Gastroesophageal sphincter (tissue), 4 donors: Measurements from ENCODE around the gene NDUFAF5. TPM values are rescaled to one million over a fixed set of nuclear protein-coding genes. Genes with fewer than 3 reads are reported as not detected.

Source experiments
- ATAC-seq: fragments of 150-250 bp; one replicate; pipeline ENCODE4 v1.9.1; 2016; ENCODE audit warnings: mild to moderate bottlenecking, moderate library complexity
- H3K27ac ChIP-seq, 4 donors: fragments of 200-600 bp; sonication (generic) in 3 of 4; 1 replicate in 3 of 4; 2 replicates in 1 of 4; pipeline ENCODE4 v1.5.1; 2016 to 2019
- H3K27me3 ChIP-seq: fragments of 200-600 bp; sonication (generic); one replicate; pipeline ENCODE4 v1.5.1; 2019
- H3K36me3 ChIP-seq, 2 donors: fragments of 200-600 bp; sonication (generic); one replicate each; pipeline ENCODE4 v1.5.1; 2019; ENCODE audit warnings: control low read depth in 1 of 2
- H3K4me1 ChIP-seq, 3 donors: fragments of 200-600 bp; sonication (generic); 1 replicate in 2 of 3; 2 replicates in 1 of 3; pipeline ENCODE4 v1.5.1; 2016 to 2019; ENCODE audit warnings: control low read depth in 2 of 3
- H3K4me3 ChIP-seq, 2 donors: fragments of 200-600 bp; sonication (generic); one replicate each; pipeline ENCODE4 v1.5.1; 2019; ENCODE audit warnings: mild to moderate bottlenecking in 1 of 2, moderate library complexity in 1 of 2
- H3K9me3 ChIP-seq, 3 donors: fragments of 200-600 bp; sonication (generic); one replicate each; pipeline ENCODE4 v1.5.1; 2017 to 2019; ENCODE audit warnings: control low read depth in 2 of 3
- EP300 ChIP-seq: sonication (generic); formaldehyde crosslinking; IDR thresholded peaks from one replicate; pipeline ENCODE4 v1.6.1; 2017; ENCODE audit warnings: antibody characterized with exemption, mild to moderate bottlenecking
- POLR2A ChIP-seq, 2 donors: fragments of 450-650 bp; IDR thresholded peaks; one replicate each; pipeline ENCODE4 v1.6.1; 2017; ENCODE audit warnings: antibody characterized with exemption in 2 of 2, mild to moderate bottlenecking in 2 of 2, moderate library complexity in 1 of 2
- POLR2AphosphoS5 ChIP-seq: sonication (generic); formaldehyde crosslinking; IDR thresholded peaks from one replicate; pipeline ENCODE4 v1.6.1; 2017; ENCODE audit warnings: antibody characterized with exemption
- WGBS, 2 donors: methylation state at CpG; one replicate each; pipeline ENCODE4 v1.1.5; 2018; ENCODE audit warnings: low coverage in 1 of 2; 5-methylcytosine and 5-hydroxymethylcytosine counted together
- total RNA-seq, 4 donors: library from RNA; depleted of rRNA; stranded (reverse); fragments of >200 nt; gene quantifications; one replicate each; pipeline ENCODE4 v1.1.0, GENCODE V29; 2016
- TF ChIP-seq, protein P1 (sequence below), 4 experiments: fragments of 200-600 bp in 2 of 4; fragments of 450-650 bp in 2 of 4; sonication (generic) in 1 of 4; IDR thresholded peaks; one replicate each; pipeline ENCODE4 v1.5.1; 2017 to 2019; ENCODE audit warnings: antibody characterized with exemption in 4 of 4, mild to moderate bottlenecking in 2 of 4, moderate library complexity in 2 of 4

Gene NDUFAF5
- total RNA-seq, 4 donors from 2014 or later, result 11.3 to 38.8 (median 13.8) TPM

DNA sequence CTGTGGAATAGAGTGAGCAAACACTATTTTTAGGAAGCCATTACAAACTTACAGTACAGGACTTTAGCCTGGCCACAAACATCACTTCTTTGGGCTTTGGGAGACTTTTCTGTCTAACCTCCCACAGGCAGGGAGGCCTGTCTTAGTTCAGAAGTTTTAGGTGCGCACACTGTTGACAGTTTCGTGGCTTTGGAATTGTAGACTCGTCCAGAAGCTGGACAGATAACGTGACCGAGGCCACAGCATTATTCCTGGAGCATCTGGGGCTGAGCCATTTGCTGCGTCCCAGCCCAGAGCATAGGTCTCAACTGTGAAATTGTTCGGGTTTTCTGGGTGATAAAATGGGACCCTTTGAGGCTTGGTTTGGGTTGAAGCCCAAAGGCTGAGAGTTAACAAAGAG, 53.8 kb downstream of the NDUFAF5 start:
- no peaks in the 10 kb centered on the region for H3K36me3 ChIP-seq
- no peak overlapping the region for H3K27ac ChIP-seq
- no peaks in the 10 kb centered on the region for H3K9me3 ChIP-seq
- WGBS, 2 donors, result 100% methylated on average over 2 of the region's 7 CpGs; no CpG with 5 or more reads in 1 of the 2 donors
- H3K4me3 ChIP-seq, result no peak overlapping the region
- no peak for TF ChIP-seq POLR2A (IDR thresholded peaks at IDR 0.05)
- TF ChIP-seq, protein P1, sequence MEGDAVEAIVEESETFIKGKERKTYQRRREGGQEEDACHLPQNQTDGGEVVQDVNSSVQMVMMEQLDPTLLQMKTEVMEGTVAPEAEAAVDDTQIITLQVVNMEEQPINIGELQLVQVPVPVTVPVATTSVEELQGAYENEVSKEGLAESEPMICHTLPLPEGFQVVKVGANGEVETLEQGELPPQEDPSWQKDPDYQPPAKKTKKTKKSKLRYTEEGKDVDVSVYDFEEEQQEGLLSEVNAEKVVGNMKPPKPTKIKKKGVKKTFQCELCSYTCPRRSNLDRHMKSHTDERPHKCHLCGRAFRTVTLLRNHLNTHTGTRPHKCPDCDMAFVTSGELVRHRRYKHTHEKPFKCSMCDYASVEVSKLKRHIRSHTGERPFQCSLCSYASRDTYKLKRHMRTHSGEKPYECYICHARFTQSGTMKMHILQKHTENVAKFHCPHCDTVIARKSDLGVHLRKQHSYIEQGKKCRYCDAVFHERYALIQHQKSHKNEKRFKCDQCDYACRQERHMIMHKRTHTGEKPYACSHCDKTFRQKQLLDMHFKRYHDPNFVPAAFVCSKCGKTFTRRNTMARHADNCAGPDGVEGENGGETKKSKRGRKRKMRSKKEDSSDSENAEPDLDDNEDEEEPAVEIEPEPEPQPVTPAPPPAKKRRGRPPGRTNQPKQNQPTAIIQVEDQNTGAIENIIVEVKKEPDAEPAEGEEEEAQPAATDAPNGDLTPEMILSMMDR (IDR thresholded peaks at IDR 0.05), result no peak
- TF ChIP-seq EP300, result no peak
- no peak for TF ChIP-seq POLR2AphosphoS5
- ATAC-seq, result no peak
- H3K27me3 ChIP-seq, result peaks cover 5% of the 10 kb centered on the region
- H3K4me1 ChIP-seq, result no peaks in the 10 kb centered on the region

DNA sequence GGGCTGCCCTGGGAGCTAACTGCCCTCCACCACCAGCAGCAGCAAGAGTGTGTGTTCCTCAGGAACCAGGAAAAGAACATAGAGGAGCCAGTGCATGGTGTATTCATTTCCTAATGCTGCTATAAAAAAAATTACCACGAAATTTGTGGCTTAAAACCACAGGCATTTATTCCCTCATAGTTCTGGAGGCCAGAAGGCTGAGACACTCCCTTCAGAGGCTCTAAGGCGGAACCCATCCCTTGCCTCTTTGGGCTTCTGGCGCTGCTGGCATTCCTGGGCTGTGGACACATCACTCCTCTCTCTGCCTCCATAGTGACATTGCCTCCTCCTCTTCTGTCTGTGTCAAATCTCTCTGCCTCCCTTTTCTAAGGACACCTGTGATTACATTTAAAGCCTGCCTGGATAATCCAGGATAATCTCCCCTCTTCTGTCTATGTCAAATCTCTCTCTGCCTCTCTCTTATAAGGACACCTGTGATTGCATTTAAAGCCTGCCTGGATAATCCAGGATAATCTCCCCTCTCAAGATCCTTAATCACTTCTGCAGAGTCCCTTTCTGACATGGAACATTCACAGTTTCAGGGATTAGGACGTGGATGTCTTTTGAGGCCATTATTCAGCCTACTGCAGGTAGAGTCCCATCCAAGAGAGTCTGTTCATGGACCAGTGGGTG, 54.7 kb downstream of the NDUFAF5 start:
- Histone ChIP-seq H3K9me3 (no peaks in the 10 kb centered on the region), H3K4me1 (no peaks in the 10 kb centered on the region), H3K36me3 (no peaks in the 10 kb centered on the region), H3K4me3 (no peak overlapping the region), H3K27ac (no peak overlapping the region), H3K27me3 (peaks cover 5% of the 10 kb centered on the region)
- TF ChIP-seq, protein P1 (IDR thresholded peaks at IDR 0.05), result no peak
- TF ChIP-seq POLR2A (IDR thresholded peaks at IDR 0.05), result no peak
- no peak for ATAC-seq
- 63 to 78% methylated on average over 3 to 4 of the region's 4 CpGs for WGBS, 2 donors

DNA sequence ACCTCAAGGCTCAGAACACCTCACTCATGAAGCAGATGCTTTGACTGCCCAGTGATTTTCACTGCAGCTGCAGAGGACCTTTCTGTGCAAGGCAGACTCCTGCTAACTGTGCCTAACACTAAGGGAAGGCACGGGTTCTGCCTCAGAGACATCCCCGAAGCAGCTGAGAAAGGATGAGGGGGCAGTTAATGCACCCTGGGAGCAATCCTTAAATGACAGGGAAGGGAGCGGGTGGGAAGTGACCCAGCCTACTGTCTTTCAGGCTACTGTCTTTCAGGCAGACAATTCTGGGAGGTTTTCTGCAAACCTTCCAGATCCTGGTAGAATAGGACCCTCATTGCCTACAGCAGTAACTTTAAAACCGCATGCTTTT, 55.3 kb downstream of the NDUFAF5 start:
- Histone ChIP-seq H3K36me3 (no peaks in the 10 kb centered on the region), H3K27me3 (peaks cover 5% of the 10 kb centered on the region), H3K9me3 (no peaks in the 10 kb centered on the region), H3K4me3 (no peak overlapping the region), H3K27ac (no peak overlapping the region), H3K4me1 (no peaks in the 10 kb centered on the region)
- WGBS, 2 donors, result 83% methylated on average over 2 of the region's 4 CpGs; no CpG with 5 or more reads in 1 of the 2 donors
- no peak for ATAC-seq
- TF ChIP-seq, protein P1 (IDR thresholded peaks at IDR 0.05), result no peak
- TF ChIP-seq POLR2AphosphoS5 (no peak), POLR2A (IDR thresholded peaks at IDR 0.05) (no peak), EP300 (no peak)

- no CpG with 5 or more reads among the region's 3 CpGs for WGBS, 2 donors
- H3K27ac ChIP-seq, result no peak overlapping the region
- TF ChIP-seq EP300, result no peak
- H3K36me3 ChIP-seq, result no peaks in the 10 kb centered on the region
- ATAC-seq, result no peak
- peaks cover 5% of the 10 kb centered on the region for H3K27me3 ChIP-seq
- no peaks in the 10 kb centered on the region for H3K9me3 ChIP-seq
- H3K4me1 ChIP-seq, result no peaks in the 10 kb centered on the region
- H3K4me3 ChIP-seq, result no peak overlapping the region
These were observed 56.4 kb downstream of the NDUFAF5 start for GRCh38 chr20:13841206-13841605.

DNA sequence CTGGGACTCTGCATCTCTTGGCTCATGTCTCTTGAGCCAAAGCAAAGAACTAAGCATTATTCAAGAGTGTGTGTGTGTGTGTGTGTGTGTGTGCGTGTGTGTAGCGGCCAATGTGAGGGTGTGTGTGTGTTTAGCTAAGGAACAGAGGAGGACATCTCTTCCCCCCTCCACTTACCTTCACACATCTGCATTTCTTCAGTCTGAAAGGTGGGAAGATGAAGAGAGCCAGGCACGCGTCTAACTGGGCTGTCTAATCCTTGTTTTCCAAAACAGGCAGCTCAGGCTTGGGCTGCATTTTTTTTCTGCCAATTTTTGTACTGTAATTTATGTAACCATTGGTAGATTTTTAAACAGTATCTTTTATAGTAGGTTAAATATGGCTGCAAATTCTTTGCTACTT, 59.5 kb downstream of the NDUFAF5 start:
- TF ChIP-seq EP300 (no peak), POLR2A (IDR thresholded peaks at IDR 0.05) (no peak)
- TF ChIP-seq, protein P1 (IDR thresholded peaks at IDR 0.05), result no peak
- WGBS, 2 donors, result 47 to 50% methylated on average over 3 to 4 of the region's 4 CpGs

More for the DNA sequence above, 59.5 kb downstream of the NDUFAF5 start:
- Histone ChIP-seq H3K27me3 (peaks cover 5% of the 10 kb centered on the region), H3K4me1 (no peaks in the 10 kb centered on the region), H3K4me3 (no peak overlapping the region), H3K36me3 (no peaks in the 10 kb centered on the region), H3K27ac (no peak overlapping the region), H3K9me3 (no peaks in the 10 kb centered on the region)
- ATAC-seq, result no peak
